HG02763 (cell line): ENCODE results near the gene MFSD2A.
A peak's percentile ranks its signal among the peaks of the same experiment; 100 is the strongest.
"Not testable (repeated sequence)": the region's sequence is repeated elsewhere in the genome, so short reads cannot be mapped to it uniquely, and the experiment has no call there.

ENCODE experiments used
- ATAC-seq: cut with Tn5 transposase; IDR thresholded peaks from one replicate; pipeline ENCODE4 v1.9.1; 2021; ENCODE audit warnings: mild to moderate bottlenecking, moderate library complexity; ENCODE audit not compliant: unreplicated experiment

MFSD2A gene

DNA sequence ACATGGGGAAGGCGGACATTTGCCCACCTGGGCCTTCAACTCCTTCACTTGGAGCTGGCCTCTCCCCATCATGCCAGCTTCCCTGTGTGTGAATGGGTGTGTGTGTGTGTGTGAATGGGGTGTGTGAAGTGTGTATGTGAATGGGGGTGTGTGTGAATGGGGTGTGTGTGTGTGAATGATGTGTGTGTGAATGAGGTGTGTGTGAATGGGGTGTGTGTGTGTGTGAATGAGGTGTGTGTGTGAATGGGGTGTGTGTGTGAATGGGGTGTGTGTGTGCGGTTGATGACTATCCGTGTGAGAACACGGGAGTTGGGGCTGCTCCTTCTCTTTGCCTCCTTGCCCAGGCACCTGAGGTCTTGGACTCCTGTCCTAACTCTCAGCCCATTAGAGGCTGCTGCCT is 9.6 kb downstream of the MFSD2A start:
- ATAC-seq = no peak

GRCh38 chr1:39965044-39965443 is 10.1 kb downstream of the MFSD2A start:
- no peak for ATAC-seq

DNA sequence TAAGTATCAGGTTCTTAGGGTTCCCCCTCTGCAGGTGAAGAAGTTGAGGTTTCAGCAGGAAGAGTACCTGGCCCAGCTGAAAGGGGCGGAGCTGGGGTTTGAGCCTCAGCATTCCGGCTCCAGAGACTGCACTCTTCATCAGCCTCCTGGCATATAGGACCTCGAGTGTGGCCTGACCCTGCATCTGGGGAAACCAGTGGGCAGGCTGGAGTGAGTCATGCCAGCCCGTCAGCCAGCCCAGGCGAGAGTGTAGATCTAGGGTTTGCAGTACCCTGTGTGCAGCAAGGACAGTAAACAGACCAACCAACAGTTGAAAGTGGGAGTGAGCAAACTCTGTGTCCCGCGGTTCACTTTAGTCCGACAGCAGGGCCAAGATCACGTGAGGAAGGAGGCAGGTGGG is 14.1 kb downstream of the MFSD2A start:
- ATAC-seq = no peak

DNA sequence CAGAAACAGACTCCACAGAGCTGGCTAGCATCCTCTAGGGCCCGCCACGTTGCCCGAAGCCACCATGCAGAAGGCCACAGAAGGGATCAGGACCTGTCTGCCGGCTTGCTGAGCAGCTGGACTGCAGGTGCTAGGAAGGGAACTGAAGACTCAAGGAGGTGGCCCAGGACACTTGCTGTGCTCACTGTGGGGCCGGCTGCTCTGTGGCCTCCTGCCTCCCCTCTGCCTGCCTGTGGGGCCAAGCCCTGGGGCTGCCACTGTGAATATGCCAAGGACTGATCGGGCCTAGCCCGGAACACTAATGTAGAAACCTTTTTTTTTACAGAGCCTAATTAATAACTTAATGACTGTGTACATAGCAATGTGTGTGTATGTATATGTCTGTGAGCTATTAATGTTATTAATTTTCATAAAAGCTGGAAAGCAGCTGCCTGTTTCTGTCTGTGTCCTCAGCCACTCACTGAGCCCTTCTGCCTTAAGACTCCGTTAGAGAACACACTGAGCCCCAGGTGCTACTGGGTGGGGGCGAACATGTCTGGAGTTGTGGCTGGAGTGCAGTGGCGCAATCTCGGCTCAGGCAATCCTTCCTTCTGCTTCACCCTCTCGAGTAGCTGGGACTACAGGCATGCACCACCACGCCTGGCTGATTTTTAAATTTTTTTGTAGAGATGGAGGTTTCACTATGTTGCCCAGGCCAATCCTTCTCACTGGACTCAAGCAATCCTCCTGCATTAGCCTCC is 14.8 kb downstream of the MFSD2A start:
- ATAC-seq = no peak

- no peak for ATAC-seq
Observed at GRCh38 chr1:39970274-39970673, 15.3 kb downstream of the MFSD2A start.

DNA sequence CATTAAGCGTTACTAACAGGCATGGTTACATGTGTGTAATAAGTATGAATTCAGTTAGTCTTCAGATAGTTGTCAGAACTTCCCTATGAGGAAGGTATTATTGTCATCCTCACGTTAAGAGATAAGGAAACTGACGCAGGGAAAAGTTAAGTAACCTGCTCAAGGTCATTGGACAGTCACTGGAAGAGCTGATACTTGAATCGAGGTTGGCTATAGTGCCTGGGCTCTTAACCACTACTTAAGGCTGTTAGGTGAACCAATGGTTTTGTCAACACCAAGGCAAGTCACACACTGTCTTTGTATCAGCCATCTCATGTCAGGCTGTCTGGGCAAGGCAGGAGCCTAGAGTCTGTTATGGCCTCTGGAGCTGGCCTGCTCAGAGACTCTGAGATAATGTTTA is 16.2 kb downstream of the MFSD2A start:
- no peak for ATAC-seq

GRCh38 chr1:39973503-39974135 is 18.7 kb downstream of the MFSD2A start:
- no peak for ATAC-seq

DNA sequence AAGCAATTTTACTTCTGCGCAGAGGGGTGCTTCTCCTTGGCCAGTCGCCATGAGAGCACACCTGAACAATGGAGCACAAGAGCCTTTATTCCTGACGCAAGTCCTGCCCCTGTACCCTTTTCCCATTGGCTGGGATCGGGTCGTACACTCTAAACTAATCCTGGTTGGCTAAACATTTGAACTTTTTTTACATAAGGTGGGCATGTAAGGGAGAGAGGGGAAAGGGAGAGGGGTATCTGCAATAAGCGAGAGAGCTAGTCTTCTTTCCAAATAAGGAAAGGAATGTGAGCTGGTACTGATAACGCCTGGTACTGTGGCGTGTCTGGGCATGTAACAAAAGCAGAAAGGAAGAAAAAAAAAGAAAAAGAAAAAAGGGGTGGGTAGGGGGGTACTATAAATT is 21.8 kb downstream of the MFSD2A start:
- ATAC-seq = no peak

GRCh38 chr1:39977202-39977601 is 22.3 kb downstream of the MFSD2A start:
- no peak for ATAC-seq

DNA sequence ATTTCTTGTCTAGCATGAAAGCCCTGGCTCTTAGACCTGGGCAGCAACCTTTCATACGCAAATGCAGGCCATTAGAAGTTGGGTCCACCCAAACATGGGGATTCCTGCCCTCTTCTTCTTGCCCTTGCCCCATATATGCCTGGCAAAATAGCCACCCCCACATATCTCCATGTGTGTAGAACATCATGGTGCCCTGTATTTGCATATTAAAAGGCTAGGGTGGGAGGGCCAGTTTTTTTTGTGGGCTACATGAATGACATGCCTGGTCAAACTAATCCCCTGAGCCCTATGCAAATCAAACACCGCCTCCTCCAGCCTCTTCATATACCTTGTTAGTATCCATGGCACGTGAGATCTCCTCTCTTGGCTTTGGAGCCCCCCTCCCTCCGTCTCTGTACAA is 24.7 kb downstream of the MFSD2A start:
- ATAC-seq = no peak

DNA sequence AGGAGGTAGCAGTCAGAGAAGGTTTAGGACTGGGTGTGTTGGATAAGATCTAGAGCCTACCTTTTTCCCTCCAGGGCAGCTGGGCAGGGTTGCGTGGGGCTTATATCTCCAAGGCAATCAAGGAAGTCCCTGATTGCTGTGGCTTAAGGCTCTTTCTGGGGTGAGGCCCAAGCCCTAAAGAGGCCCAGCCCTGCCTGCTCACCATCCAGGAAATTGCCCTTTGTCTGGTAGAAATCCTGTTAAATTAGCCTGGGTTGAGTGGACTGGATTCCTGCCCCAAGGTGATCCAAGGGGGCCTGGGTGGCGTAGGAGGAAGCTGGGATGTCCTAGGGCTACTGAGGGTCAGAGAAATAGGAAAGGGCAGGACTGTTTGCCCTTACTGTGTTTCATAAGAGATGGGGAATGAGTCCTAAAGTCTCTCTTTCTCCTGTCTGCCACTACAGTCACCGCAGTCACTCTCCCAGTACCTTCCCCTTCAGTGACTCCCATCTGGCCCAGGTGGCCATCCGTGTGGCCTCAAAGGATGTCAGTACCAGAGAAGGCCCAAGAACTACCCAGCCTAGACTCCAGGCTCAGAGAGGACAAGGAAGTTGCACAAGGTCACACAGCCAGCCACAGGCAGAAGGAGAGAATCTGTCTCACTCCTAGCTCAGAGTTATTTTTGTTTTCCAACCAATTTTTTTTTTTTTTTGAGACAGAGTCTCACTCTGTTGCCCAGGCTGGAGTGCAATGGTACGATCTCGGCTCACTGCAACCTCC is 25.8 kb downstream of the MFSD2A start:
- no peak for ATAC-seq

- ATAC-seq = no peak
Observed at GRCh38 chr1:39981385-39981784, 26.4 kb downstream of the MFSD2A start.

DNA sequence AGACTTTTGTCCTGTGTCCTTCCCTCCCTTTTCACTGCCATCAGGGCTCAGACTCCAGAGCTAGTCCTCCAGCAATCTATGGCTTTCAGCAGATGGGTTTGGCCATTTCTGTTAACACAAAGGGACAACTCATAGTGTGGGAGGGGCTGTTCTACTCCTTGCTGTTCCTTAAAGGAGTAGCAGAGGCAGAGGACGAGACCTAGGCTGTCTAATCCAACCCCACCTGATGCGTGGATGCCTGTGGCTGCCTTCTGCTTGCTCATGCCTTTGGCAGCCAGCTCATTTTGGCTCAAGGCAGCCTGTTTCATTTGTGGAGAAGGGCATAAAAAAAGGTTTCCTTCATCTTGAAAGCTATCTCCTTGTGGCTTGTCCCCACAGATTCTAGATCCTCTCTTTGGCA is 27.0 kb downstream of the MFSD2A start:
- no peak for ATAC-seq

DNA sequence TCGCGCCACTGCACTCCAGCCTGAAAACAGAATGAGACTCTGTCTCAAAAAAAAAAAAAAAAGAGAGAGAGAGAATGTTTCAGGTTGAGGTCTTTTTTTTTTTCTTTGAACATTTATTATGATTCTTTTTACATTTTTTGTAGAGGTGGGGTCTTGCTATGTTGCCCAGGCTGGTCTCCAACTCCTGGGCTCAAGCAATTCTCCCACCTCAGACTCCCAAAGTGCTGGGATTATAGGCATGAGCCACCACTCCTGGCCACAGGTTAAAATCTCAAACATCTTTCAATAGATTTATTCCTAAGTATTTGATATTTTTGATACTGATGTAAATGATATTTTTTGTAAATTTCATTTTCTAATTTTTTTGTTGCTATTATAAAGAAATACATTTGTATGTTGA is 29.5 kb downstream of the MFSD2A start:
- not testable (repeated sequence) for ATAC-seq

DNA sequence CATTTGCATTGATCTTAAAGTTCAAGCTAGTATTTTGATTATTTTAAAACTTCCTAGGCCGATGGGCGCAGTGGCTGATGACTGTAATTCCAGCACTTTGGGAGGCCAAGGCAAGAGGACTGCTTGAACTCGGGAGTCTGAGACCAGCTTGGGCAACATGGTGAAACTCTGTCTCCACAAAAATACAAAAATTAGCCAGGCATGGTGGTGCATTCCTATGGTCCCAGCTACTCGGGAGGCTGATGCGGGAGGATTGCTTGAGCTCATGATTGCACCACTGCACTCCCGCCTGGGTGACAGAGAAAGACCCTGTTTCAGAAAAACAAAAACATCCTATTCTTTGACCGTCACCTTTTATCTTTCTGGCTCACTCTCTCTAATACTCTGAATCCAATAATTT is 30.0 kb downstream of the MFSD2A start:
- ATAC-seq = no peak

GRCh38 chr1:39987869-39988268 is 32.9 kb downstream of the MFSD2A start:
- ATAC-seq = no peak

DNA sequence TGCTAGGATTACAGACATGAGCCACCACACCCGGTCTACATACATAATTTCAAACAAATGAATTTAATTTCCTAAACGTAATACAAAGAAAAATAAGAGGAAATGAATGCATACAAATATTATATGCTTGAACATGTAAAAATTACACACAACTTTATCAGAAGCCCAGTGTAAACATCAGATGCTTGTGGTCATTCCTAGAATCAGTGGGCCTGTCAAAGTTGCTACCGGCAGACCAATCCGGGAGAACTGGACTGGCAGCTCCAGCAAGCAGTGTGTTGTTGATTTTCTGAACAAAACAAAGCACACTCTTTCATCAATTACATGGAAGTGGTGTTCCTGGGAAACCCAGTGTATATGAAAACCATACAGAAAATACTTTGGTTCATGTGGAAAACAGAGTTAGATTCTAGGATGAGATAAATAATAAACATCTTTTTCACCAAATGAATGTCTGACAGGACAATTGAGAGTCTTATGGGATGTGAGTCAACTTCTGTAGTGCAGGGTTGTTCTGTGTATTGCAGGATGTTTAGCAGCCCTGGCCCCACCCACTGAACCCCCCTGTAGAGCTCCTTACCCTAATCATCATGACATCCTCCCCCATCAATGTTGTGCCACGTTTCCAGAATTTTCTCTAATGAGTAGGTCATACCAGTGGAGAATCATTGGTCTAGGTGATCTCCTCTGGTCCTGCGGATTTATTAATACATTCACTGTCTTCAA is 33.8 kb downstream of the MFSD2A start:
- ATAC-seq = no peak

GRCh38 chr1:39990428-39990827 is 35.5 kb downstream of the MFSD2A start:
- ATAC-seq = no peak

DNA sequence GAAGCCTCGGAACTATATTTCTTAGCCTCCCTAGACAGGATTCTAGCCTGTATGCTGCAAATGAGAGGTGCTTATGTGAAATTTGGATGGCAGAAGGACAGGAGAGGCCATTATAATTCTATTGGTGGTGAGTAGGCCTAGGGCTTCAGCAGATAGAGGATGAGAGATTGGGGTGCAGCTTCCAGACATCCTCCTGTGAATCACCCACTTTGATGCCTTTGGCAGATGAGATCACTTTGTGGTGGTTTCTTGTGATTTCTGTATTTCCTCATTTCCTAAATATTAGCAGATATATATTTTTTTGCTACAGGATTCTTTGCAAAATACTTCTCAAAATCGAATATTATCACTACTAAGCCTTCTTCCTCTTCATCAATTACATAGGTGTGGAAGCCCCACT is 37.3 kb downstream of the MFSD2A start:
- ATAC-seq = no peak

DNA sequence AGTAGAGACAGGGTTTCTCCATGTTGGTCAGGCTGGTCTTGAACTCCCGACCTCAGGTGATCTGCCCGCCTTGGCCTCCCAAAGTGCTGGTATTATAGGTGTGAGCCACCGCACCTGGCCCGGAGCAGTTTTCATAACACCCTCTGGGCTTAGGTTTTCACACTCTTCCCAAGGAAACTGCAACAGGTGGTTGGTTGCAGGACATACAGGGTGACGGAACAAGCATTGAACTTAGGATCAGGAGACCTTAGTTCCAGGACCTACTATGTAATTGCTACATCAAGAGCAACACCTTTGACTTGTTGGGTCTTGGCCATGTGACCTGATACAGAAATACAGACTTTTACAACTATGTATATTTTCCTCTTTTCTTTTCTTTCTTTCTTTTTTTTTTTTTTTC is 37.9 kb downstream of the MFSD2A start:
- ATAC-seq = no peak

DNA sequence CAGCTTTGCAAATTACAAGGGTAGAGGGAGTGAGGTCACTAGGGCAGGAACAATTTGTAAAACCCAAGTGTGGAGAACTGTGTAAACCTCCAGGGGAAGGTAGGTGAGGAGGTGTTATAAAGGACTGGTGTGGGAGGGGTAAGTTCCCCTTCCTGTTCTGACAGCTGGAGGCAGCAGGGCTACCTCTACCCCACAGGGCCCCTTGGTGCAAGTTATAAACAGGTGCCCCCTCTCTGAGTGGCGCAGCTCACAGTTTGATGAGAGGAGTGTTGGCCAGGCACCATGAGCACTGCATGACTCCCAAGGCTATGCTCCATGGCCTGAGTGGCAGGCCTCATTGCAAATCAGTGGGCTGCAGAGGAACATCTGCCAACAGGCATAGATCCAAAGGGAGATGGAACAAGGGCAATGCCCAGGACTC is 41.0 kb downstream of the MFSD2A start:
- peak; percentile 63 for ATAC-seq
